ENCODE data around the gene HEYL. TPM values are rescaled to one million over a fixed set of nuclear protein-coding genes. Genes with fewer than 3 reads are reported as not detected.

HEYL gene
- total RNA-seq, 1 donor from 2014 or later: 4.3 TPM

DNA sequence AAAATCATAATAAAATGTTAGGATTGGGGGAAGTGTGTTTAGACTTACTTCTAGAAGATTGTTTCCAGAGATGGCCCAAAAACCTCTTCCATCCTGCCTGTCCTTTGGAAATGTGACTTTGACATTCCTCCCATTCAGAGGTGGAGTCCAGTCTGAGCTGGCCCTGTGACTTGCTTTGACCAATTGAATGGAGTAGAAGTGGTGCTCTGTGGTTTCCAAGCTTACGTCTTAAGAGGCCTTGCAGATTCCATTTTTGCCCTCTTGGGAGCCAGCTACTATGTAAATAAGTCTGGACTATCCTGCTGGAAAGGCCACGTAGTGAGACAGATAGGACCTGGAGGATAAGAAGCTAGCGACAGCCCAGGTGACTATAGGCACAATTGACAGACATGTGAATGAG lies 33.8 kb upstream of the HEYL start:
- Mint-ChIP-seq H3K4me3 (ENCODE audit: low read depth) (no peak overlapping the region), H3K9me3 (ENCODE audit: low read depth) (no peaks in the 10 kb centered on the region), H3K36me3 (ENCODE audit: insufficient read depth) (no peaks in the 10 kb centered on the region), H3K27me3 (peaks cover 76% of the 10 kb centered on the region), H3K4me1 (ENCODE audit: low read depth) (no peaks in the 10 kb centered on the region), H3K27ac (no peak overlapping the region)
- DNase-seq (ENCODE audit: low spot score, unreplicated experiment): no peak
- no peak for TF ChIP-seq CTCF (IDR thresholded peaks at IDR 0.05; ENCODE audit: unreplicated experiment)

DNA sequence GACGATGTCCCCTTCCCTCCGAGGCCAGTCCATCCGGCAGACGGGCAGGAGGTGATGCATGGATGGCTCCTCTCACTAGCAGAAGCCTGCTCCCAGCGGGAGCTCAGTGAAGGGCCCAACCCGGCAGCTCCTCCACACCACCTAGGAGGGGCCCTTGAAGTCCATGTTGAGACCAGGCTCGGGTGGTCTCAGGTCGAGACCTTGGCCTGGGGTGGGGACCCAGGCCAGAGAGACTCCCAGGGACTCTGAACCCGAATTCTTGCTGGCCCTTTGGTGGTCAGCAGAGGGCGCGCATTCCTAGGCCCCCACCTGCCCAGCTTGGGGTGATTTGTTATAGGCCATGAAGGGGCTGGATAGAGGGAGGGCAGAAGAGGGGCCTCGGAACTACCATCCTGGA lies 33.1 kb upstream of the HEYL start:
- H3K9me3 Mint-ChIP-seq (ENCODE audit: low read depth): no peaks in the 10 kb centered on the region
- TF ChIP-seq CTCF (IDR thresholded peaks at IDR 0.05; ENCODE audit: unreplicated experiment): peak; percentile 57
- H3K36me3 Mint-ChIP-seq (ENCODE audit: insufficient read depth): no peaks in the 10 kb centered on the region
- peaks cover 78% of the 10 kb centered on the region for H3K27me3 Mint-ChIP-seq
- no peak overlapping the region for H3K27ac Mint-ChIP-seq
- no peaks in the 10 kb centered on the region for H3K4me1 Mint-ChIP-seq (ENCODE audit: low read depth)
- DNase-seq (ENCODE audit: low spot score, unreplicated experiment): no peak
- peak overlapping the region; percentile 57 for H3K4me3 Mint-ChIP-seq (ENCODE audit: low read depth)

GRCh38 chr1:39671793-39672550 lies 32.5 kb upstream of the HEYL start, which contains the start of gene NT5C1A:
Gene NT5C1A, minus strand, starts transcription at chr1:39672107. Its CDS starts 69 bp downstream, at chr1:39672038.
- Mint-ChIP-seq H3K36me3 (ENCODE audit: insufficient read depth) (no peaks in the 10 kb centered on the region), H3K9me3 (ENCODE audit: low read depth) (no peaks in the 10 kb centered on the region), H3K27me3 (peaks cover 80% of the 10 kb centered on the region), H3K4me3 (ENCODE audit: low read depth) (peak within 1 kb of the TSS; percentile 57), H3K4me1 (ENCODE audit: low read depth) (no peaks in the 10 kb centered on the region), H3K27ac (no peak within 1 kb of the TSS)
- TF ChIP-seq CTCF (IDR thresholded peaks at IDR 0.05; ENCODE audit: unreplicated experiment): no peak
- no peak for DNase-seq (ENCODE audit: low spot score, unreplicated experiment)

DNA sequence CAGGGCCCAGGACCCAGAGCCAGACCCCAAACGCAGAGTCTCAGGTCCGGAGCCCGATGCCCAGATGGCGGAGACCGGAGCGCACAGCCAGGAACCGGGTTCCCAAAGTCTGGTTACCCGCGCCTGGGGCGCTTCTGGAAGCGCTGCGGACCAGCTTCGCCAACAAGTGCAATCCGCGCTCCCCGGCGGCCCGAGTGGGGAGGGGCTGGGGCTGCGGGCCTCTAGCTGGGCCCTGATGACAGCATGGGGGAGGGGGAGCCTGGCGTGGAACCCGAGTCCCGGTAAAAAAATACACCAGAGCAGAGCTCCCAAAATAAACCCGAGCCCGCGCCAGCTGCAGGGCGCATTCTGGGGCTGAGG lies 32.0 kb upstream of the HEYL start:
- Mint-ChIP-seq H3K4me3 (ENCODE audit: low read depth) (no peak overlapping the region), H3K27ac (no peak overlapping the region), H3K4me1 (ENCODE audit: low read depth) (no peaks in the 10 kb centered on the region), H3K36me3 (ENCODE audit: insufficient read depth) (no peaks in the 10 kb centered on the region), H3K9me3 (ENCODE audit: low read depth) (no peaks in the 10 kb centered on the region), H3K27me3 (peaks cover 82% of the 10 kb centered on the region)
- DNase-seq (ENCODE audit: low spot score, unreplicated experiment): no peak
- TF ChIP-seq CTCF (IDR thresholded peaks at IDR 0.05; ENCODE audit: unreplicated experiment): no peak

DNA sequence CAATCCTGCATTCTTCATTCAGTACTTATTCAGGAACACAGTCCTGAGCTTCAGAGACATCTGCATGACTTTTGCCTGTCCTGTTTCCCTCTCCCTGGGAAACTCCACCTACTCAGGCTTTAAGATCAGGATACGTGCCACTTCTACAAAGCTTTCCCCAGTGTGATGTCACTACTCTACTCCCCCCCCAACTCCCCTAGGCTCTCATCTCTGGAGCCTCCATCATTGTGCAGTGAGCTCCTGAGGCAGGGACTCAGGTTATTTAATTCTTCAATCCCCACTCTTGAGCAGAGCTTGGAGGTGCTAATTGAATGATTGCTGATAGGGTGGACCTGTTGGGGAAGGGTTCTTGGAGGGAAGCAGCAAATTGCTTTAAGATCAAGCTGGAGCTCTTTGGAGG lies 31.2 kb upstream of the HEYL start:
- H3K27me3 Mint-ChIP-seq: peaks cover 87% of the 10 kb centered on the region
- no peak for TF ChIP-seq CTCF (IDR thresholded peaks at IDR 0.05; ENCODE audit: unreplicated experiment)
- H3K4me1 Mint-ChIP-seq (ENCODE audit: low read depth): no peaks in the 10 kb centered on the region
- no peaks in the 10 kb centered on the region for H3K9me3 Mint-ChIP-seq (ENCODE audit: low read depth)
- no peak overlapping the region for H3K27ac Mint-ChIP-seq
- DNase-seq (ENCODE audit: low spot score, unreplicated experiment): no peak
- H3K36me3 Mint-ChIP-seq (ENCODE audit: insufficient read depth): no peaks in the 10 kb centered on the region
- peak overlapping the region; percentile 25 for H3K4me3 Mint-ChIP-seq (ENCODE audit: low read depth)

Measured in progenitor cell of endocrine pancreas (in vitro differentiated cells).